ENCODE measurements around the gene GRIA3.

DNA sequence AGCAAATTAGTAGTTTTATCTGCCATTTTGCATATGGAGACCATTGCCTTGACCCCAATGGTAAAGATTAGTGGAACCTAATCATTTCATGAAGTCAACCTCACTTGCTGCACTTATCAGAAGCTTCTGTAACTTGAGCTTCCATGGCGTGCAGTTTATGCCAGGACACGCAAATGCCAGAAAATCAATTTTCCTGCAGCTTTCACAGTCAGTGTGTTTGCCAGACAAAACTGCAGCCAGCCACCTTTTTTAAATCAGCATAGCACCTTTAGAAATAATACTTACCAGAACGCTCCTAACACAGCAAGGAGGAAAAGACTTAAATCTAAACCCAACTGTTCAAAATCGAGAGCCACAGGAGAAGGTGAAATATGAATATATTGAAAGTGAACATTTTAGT is 265.3 kb downstream of the GRIA3 start:
- TF ChIP-seq POLR2A (IDR thresholded peaks at IDR 0.05; ENCODE audit: low read length) (no peak), GATA1 (IDR thresholded peaks at IDR 0.05; ENCODE audit: low read depth, low read length) (no peak)
